Testis (tissue), 3 donors: ENCODE measurements around the gene ASTL. TPM values are rescaled to one million over a fixed set of nuclear protein-coding genes. Genes with fewer than 3 reads are reported as not detected.
A peak's percentile ranks its signal among the peaks of the same experiment; 100 is the strongest.

Experiments used
- DNase-seq: peaks from one replicate; pipeline ENCODE4 v3.0.0-alpha.2; 2019
- H3K27ac ChIP-seq, 2 donors: fragments of 200-600 bp; sonication (generic); one replicate each; pipeline ENCODE4 v1.5.1; 2019
- H3K27me3 ChIP-seq: fragments of 200-600 bp; sonication (generic); one replicate; pipeline ENCODE4 v1.5.1; 2019
- H3K36me3 ChIP-seq: fragments of 200-600 bp; sonication (generic); one replicate; pipeline ENCODE4 v1.5.1; 2017; ENCODE audit warnings: low read depth; ENCODE audit errors: missing control alignments
- H3K4me1 ChIP-seq: fragments of 200-600 bp; sonication (generic); one replicate; pipeline ENCODE4 v1.5.1; 2019
- H3K4me3 ChIP-seq, 2 donors: fragments of 200-600 bp; sonication (generic); one replicate each; pipeline ENCODE4 v1.5.1; 2017 to 2019
- H3K9me3 ChIP-seq: fragments of 200-600 bp; sonication (generic); one replicate; pipeline ENCODE4 v1.5.1; 2017
- POLR2A ChIP-seq: fragments of 450-650 bp; IDR thresholded peaks from one replicate; pipeline ENCODE4 v1.6.1; 2017; ENCODE audit warnings: antibody characterized with exemption, mild to moderate bottlenecking, moderate library complexity
- WGBS, 2 donors: methylation state at CpG; one replicate each; pipeline ENCODE4 v1.1.5; 2018; 5-methylcytosine and 5-hydroxymethylcytosine counted together
- intact Hi-C: fragments of 100-400 bp; cut with DNase I; formaldehyde crosslinking; loops from one replicate; pipeline ENCODE4 v1.15.1; 2023; ENCODE audit warnings: low total_unique reads
- polyA plus RNA-seq: library from polyadenylated mRNA; stranded (reverse); fragments of 350-450 nt; fragmentation: Illumina TruSeq; extraction: RNeasy Lipid Tissue Mini Kit (QIAGEN cat#74804); gene quantifications from one replicate; pipeline ENCODE4 v1.2.3, GENCODE V29; 2014; ENCODE audit warnings: low read depth, low replicate concordance; ENCODE audit not compliant: insufficient read depth
- total RNA-seq, 2 donors: library from RNA; depleted of rRNA; stranded (reverse); fragments of >200 nt; gene quantifications; one replicate each; pipeline ENCODE4 v1.2.3, GENCODE V29; 2016
- TF ChIP-seq, protein P1 (sequence below), 3 experiments: fragments of 450-650 bp in 2 of 3; fragments of 200-600 bp in 1 of 3; sonication (generic) in 1 of 3; IDR thresholded peaks; one replicate each; pipeline ENCODE4 v1.5.1; 2016 to 2019; ENCODE audit warnings: antibody characterized with exemption in 3 of 3, mild to moderate bottlenecking in 2 of 3, moderate library complexity in 1 of 3

ASTL gene
- total and polyA plus RNA-seq, 3 donors from 2014 or later = 0.58 to 1.6 (median 0.87) TPM

DNA sequence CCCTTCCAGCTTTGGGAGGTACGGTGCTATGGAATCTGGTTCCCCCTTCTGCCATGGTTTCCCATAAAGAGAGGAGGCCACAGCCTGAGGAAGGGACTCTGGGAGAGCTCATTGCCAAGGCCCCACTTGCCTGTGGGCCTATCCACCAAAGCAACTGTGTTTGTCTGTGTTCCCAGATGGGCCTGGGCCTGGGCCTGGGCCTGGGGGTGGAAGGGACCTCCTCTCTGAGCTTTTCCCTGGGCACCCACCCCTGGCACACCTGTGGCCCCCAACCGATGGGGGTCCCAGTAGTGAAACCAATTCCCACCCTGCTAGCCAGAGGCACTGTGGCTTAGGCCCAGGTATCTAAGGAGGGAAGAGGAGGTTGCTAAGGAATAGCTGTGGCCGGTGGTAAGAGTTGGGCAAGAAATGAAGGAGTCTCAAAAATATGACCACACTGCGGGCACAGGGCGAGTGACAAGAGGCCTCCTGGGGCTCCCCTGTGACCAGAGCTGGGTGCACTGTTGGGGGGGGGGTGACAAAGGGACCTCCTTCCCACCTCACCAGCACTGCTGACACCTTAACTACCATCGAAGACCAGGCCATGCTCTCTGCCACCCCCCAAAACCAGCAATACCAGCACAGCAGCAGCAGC is 11.8 kb upstream of the ASTL start:
- Histone ChIP-seq H3K4me3 (no peak overlapping the region), H3K36me3 (no peaks in the 10 kb centered on the region), H3K27ac (no peak overlapping the region), H3K4me1 (peaks cover 29% of the 10 kb centered on the region), H3K27me3 (no peaks in the 10 kb centered on the region), H3K9me3 (no peaks in the 10 kb centered on the region)
- 95% methylated on average over 6 of the region's 6 CpGs for WGBS, 2 donors
- no peak for DNase-seq
- intact Hi-C loops = no loop called here
- TF ChIP-seq, protein P1, sequence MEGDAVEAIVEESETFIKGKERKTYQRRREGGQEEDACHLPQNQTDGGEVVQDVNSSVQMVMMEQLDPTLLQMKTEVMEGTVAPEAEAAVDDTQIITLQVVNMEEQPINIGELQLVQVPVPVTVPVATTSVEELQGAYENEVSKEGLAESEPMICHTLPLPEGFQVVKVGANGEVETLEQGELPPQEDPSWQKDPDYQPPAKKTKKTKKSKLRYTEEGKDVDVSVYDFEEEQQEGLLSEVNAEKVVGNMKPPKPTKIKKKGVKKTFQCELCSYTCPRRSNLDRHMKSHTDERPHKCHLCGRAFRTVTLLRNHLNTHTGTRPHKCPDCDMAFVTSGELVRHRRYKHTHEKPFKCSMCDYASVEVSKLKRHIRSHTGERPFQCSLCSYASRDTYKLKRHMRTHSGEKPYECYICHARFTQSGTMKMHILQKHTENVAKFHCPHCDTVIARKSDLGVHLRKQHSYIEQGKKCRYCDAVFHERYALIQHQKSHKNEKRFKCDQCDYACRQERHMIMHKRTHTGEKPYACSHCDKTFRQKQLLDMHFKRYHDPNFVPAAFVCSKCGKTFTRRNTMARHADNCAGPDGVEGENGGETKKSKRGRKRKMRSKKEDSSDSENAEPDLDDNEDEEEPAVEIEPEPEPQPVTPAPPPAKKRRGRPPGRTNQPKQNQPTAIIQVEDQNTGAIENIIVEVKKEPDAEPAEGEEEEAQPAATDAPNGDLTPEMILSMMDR (IDR thresholded peaks at IDR 0.05) = no peak
- TF ChIP-seq POLR2A = no peak

DNA sequence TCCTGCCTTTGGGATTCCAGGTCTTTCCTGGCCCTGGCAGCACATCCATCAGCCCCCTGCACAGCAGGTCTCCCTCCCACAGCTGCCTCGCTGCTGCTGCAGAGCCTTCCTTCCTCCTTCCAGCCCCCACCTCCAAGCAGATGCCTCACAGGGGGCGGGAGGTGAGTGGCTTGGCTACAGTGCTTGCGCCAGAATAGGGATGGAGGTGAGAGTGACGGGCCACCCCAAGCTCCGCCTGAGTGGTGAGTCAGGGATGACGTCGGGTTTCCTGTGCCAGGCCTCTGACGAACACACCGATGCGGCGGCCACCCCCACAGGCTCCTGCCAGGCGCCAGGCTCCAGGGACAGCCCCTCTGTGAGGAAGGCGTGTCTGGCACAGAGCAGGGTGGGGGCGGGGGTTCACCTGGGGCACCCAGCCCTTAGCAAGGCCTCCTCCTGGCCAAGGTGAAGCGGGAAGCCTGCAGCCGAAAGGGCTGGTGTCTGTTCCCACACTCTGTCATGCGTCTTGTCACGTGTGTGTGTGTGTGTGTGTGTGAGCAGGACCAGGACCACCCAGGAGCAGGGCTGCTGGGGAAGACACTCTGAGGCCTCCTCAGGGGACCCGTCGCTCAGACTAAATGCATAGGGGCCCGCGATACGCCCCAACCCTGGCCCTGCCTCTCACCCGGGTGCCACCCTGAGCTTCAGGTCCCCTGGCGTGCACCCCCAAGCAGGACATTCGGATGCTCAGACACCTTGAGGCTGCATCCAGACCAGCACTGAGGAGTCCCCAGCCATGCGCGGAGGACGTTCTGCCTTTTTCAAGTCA is 10.3 kb upstream of the ASTL start:
- intact Hi-C loops = no loop called here
- Histone ChIP-seq H3K36me3 (no peaks in the 10 kb centered on the region), H3K27me3 (no peaks in the 10 kb centered on the region), H3K9me3 (no peaks in the 10 kb centered on the region), H3K4me3 (no peak overlapping the region), H3K27ac (no peak overlapping the region), H3K4me1 (peaks cover 33% of the 10 kb centered on the region)
- 63 to 75% methylated on average over 25 to 26 of the region's 29 CpGs for WGBS, 2 donors
- peak; percentile 76 for DNase-seq
- no peak for TF ChIP-seq POLR2A
- TF ChIP-seq, protein P1 (IDR thresholded peaks at IDR 0.05) = no peak

DNA sequence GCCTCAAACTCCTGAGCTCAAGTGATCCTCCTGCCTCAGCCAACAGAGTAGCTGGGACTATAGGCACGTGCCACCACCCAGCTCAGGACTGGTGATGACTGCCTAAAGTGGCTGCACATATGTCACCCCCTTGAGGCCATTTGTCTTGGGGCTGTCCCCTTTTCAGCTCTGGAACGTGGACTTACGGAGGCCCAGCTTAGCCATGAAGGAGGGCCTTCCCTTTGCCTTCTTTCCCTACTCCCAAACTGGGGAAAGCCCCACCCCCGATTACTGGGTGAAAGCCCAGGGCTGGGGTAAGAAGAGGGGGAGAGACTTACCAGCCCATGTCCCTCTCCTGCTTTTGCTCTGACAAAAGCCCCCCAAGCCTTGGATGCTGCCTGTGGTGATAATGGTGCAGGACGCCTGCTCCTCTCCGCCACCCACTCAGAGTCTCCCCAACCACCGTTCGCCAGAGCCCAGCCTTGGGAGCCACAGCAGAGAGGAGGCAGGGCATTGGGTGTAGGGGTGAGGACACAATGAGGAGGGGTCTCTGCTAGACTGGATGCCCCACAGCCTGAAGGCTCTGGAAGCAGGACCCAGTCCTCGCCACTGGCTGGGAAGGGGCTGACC is 9.4 kb upstream of the ASTL start:
- H3K36me3 ChIP-seq = no peaks in the 10 kb centered on the region
- H3K4me1 ChIP-seq = peaks cover 33% of the 10 kb centered on the region
- WGBS, 2 donors = 77 to 78% methylated on average over 5 to 9 of the region's 9 CpGs
- no peak overlapping the region for H3K27ac ChIP-seq
- DNase-seq = no peak
- H3K4me3 ChIP-seq = no peak overlapping the region
- TF ChIP-seq, protein P1 (IDR thresholded peaks at IDR 0.05) = no peak
- TF ChIP-seq POLR2A = no peak
- H3K27me3 ChIP-seq = no peaks in the 10 kb centered on the region
- H3K9me3 ChIP-seq = no peaks in the 10 kb centered on the region
- intact Hi-C loops = no loop called here

DNA sequence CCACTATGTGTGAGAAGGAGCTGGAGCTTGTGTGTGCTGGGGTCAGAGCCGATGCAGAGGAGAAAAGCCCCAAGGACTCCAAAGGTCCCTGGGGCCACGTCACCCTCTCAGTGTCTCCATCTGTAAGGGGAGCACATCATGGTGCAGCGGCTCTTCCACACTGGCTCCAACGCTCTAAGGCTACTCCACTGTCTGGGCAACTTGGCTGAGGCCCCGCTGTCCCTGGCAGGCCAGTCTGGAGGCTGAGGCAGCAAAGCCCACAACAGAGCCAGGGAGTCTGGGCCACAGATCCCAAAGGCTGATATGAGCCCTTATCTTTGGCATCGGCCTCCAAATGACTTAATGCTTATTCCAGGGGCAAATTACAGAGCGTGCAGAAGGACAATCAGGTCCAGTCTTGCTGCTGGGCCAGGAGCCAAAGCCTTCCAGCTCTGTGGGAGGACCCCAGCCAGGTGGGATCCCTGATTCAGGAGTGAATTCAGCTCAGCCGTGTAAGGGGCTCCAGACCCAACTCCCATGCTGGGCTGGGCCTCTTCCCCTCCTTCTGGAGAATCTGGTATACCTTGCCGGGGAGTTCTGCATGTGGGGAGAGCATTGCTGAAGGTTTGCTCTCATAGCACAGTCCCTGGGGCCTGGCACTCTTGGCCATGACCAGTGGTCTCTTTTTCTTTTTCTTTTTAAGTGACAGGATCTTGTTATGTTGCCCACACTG is 8.7 kb upstream of the ASTL start:
- Histone ChIP-seq H3K27ac (peak overlapping the region in 1 of 2 donors; percentile 36), H3K27me3 (no peaks in the 10 kb centered on the region), H3K9me3 (no peaks in the 10 kb centered on the region), H3K4me1 (peaks cover 33% of the 10 kb centered on the region), H3K4me3 (no peak overlapping the region), H3K36me3 (no peaks in the 10 kb centered on the region)
- no peak for DNase-seq
- 73 to 77% methylated on average over 7 to 9 of the region's 9 CpGs for WGBS, 2 donors
- intact Hi-C loops = no loop called here
- TF ChIP-seq POLR2A = no peak
- TF ChIP-seq, protein P1 (IDR thresholded peaks at IDR 0.05) = no peak
